ENCODE measurements around the gene MAP3K3. TPM values are rescaled to one million over a fixed set of nuclear protein-coding genes. Genes with fewer than 3 reads are reported as not detected.

The MAP3K3 gene
- total and polyA plus RNA-seq, 9 of the 15 experiments (the other 6 are each of a cell fraction or from before 2014, with no cell fraction given), result 0.69 to 16.5 (median 12.1) TPM

- no peaks in the 10 kb centered on the region for H3K79me2 ChIP-seq (ENCODE audit: control insufficient read depth, insufficient read depth, low read length)
- in situ Hi-C loops (cut with MboI), result no loop called here
- H3K27me3 ChIP-seq (ENCODE audit: control insufficient read depth in 2 of 2, insufficient read depth in 2 of 2, low read length in 2 of 2), result no peaks in the 10 kb centered on the region
- no peak for FAIRE-seq
- no peak for DNase-seq (ENCODE audit: extremely low read depth in 1 of 4, low spot score in 3 of 4)
- WGBS (ENCODE audit: insufficient coverage, low coverage, missing lambda C conversion rate), result 83% methylated on average over 12 of the region's 14 CpGs
- CTCF ChIA-PET (ENCODE audit: low intra/inter-chr PET ratio), result no interaction called here
- no peak overlapping the region; a peak in 1 of 4 replicates for H3K9ac ChIP-seq (ENCODE audit: insufficient read depth in 1 of 2, low read depth in 2 of 2, low read length in 2 of 2)
- H3K4me2 ChIP-seq (ENCODE audit: insufficient read depth, low read length), result no peak overlapping the region
- ATAC-seq, result no peak
- intact Hi-C loops (cut with micrococcal nuclease), result no loop called here
- H4K20me1 ChIP-seq (replicated peaks; ENCODE audit: control insufficient read depth, insufficient read depth, low read length), result peaks cover 7% of the 10 kb centered on the region
- H3K27ac ChIP-seq (ENCODE audit: extremely low read depth, low read depth, low read length), result no peak overlapping the region
- no TSS peak for BruUV-seq (replicated peaks)
- POLR2A ChIA-PET, result no interaction called here
- peaks cover 33% of the 10 kb centered on the region; the same call in 2 of the 3 replicates for H3K36me3 ChIP-seq (ENCODE audit: control insufficient read depth, insufficient read depth, low read length)
- no peaks in the 10 kb centered on the region for H3K9me3 ChIP-seq (replicated peaks; ENCODE audit: control insufficient read depth, insufficient read depth, low read depth, low read length)
- no peak overlapping the region for H2AFZ ChIP-seq (ENCODE audit: low read depth, low read length)
- peaks cover 3% of the 10 kb centered on the region for H3K9me1 ChIP-seq (ENCODE audit: control insufficient read depth, insufficient read depth, low read length)
- TF ChIP-seq CREM (IDR thresholded peaks at IDR 0.05; ENCODE audit: low read depth), result no peak
- no peak for TF ChIP-seq USF1 (CRISPR knock-in tag; IDR thresholded peaks at IDR 0.05)
- H3K4me3 ChIP-seq, result no peak overlapping the region
- no peaks in the 10 kb centered on the region; a peak in 1 of 5 replicates for H3K4me1 ChIP-seq (replicated peaks in 1 of 2; ENCODE audit: control insufficient read depth in 2 of 2, insufficient read depth in 2 of 2, low read length in 2 of 2)
These were observed 67.3 kb downstream of the MAP3K3 start for GRCh38 chr17:63689479-63689878.

- DNase-seq (ENCODE audit: extremely low read depth in 1 of 4, low spot score in 3 of 4) (no peak), ATAC-seq (no peak), FAIRE-seq (no peak)
- POLR2A ChIA-PET, result interaction anchor here (1.3 kb wide), 1 partner anchor 9 kb away, joined by 4 read pairs; no protein-coding TSS in a partner anchor
- CTCF ChIA-PET (ENCODE audit: low intra/inter-chr PET ratio), result no interaction called here
- Histone ChIP-seq H3K4me3 (no peak overlapping the region), H3K79me2 (ENCODE audit: control insufficient read depth, insufficient read depth, low read length) (no peaks in the 10 kb centered on the region), H3K4me2 (ENCODE audit: insufficient read depth, low read length) (no peak overlapping the region), H3K4me1 (replicated peaks in 1 of 2; ENCODE audit: control insufficient read depth in 2 of 2, insufficient read depth in 2 of 2, low read length in 2 of 2) (peaks cover 0 to 5% of the 10 kb centered on the region in 2 experiments; a peak in 2 of 5 replicates), H3K36me3 (ENCODE audit: control insufficient read depth, insufficient read depth, low read length) (peaks cover 33% of the 10 kb centered on the region; the same call in 2 of the 3 replicates), H3K9me3 (replicated peaks; ENCODE audit: control insufficient read depth, insufficient read depth, low read depth, low read length) (no peaks in the 10 kb centered on the region), H3K9ac (ENCODE audit: insufficient read depth in 1 of 2, low read depth in 2 of 2, low read length in 2 of 2) (no peak overlapping the region), H3K9me1 (ENCODE audit: control insufficient read depth, insufficient read depth, low read length) (peaks cover 3% of the 10 kb centered on the region), H2AFZ (ENCODE audit: low read depth, low read length) (no peak overlapping the region), H4K20me1 (replicated peaks; ENCODE audit: control insufficient read depth, insufficient read depth, low read length) (peaks cover 7% of the 10 kb centered on the region), H3K27ac (ENCODE audit: extremely low read depth, low read depth, low read length) (no peak overlapping the region), H3K27me3 (ENCODE audit: control insufficient read depth in 2 of 2, insufficient read depth in 2 of 2, low read length in 2 of 2) (no peaks in the 10 kb centered on the region)
- 80% methylated on average over 11 of the region's 11 CpGs for WGBS (ENCODE audit: insufficient coverage, low coverage, missing lambda C conversion rate)
- in situ Hi-C loops (cut with MboI) (no loop called here), intact Hi-C loops (cut with micrococcal nuclease) (loop anchor here (10.0 kb wide), 1 partner anchor 142 kb away; no protein-coding TSS in a partner anchor)
- no TSS peak for BruUV-seq (replicated peaks)
- TF ChIP-seq POLR2AphosphoS2 (IDR thresholded peaks at IDR 0.05; ENCODE audit: low read length) (no peak), POLR2G (IDR thresholded peaks at IDR 0.05; ENCODE audit: low read depth, low read length) (0 out of 2 replicates have a peak, but pooled peaks have one; percentile 16), ZBTB5 (IDR thresholded peaks at IDR 0.05) (no peak), RERE (CRISPR knock-in tag; IDR thresholded peaks at IDR 0.05; ENCODE audit: borderline replicate concordance) (no peak)
These were observed 70.1 kb downstream of the MAP3K3 start for GRCh38 chr17:63692195-63692816.
